ENCODE measurements around the gene RDH14.

RDH14 gene

DNA sequence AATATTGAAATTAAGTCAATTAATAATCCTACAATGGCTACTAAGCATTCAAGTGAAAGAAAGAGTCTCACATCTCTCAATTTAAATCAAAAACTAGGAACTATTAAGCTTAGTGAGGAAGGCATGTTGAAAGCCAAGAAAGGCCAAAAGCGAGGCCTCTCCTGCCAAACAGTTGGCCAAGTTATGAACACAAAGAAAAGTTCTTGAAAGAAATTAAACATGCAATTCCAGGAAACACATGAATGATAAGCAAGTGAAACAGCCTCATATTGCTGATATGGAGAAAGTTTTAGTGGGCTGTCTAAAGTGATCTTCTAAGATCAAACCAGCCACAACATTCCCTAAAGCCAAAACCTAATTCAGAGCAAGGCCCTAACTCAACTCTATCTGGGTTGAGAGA, 11.8 kb downstream of the RDH14 start:
- TF ChIP-seq, protein P1, sequence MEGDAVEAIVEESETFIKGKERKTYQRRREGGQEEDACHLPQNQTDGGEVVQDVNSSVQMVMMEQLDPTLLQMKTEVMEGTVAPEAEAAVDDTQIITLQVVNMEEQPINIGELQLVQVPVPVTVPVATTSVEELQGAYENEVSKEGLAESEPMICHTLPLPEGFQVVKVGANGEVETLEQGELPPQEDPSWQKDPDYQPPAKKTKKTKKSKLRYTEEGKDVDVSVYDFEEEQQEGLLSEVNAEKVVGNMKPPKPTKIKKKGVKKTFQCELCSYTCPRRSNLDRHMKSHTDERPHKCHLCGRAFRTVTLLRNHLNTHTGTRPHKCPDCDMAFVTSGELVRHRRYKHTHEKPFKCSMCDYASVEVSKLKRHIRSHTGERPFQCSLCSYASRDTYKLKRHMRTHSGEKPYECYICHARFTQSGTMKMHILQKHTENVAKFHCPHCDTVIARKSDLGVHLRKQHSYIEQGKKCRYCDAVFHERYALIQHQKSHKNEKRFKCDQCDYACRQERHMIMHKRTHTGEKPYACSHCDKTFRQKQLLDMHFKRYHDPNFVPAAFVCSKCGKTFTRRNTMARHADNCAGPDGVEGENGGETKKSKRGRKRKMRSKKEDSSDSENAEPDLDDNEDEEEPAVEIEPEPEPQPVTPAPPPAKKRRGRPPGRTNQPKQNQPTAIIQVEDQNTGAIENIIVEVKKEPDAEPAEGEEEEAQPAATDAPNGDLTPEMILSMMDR (IDR thresholded peaks at IDR 0.05) = no peak
- H3K4me1 ChIP-seq (ENCODE audit: control insufficient read depth in 1 of 2, insufficient read depth in 1 of 2, low read depth in 1 of 2, low read length in 1 of 2) = peaks cover 0 to 4% of the 10 kb centered on the region in 2 experiments
- no peaks in the 10 kb centered on the region for H3K9me3 ChIP-seq
- H3K36me3 ChIP-seq = no peaks in the 10 kb centered on the region
- H3K27ac ChIP-seq = no peak overlapping the region
- H3K4me3 ChIP-seq (ENCODE audit: low read depth in 1 of 2, low read length in 1 of 2) = no peak overlapping the region
- no peaks in the 10 kb centered on the region for H3K27me3 ChIP-seq

DNA sequence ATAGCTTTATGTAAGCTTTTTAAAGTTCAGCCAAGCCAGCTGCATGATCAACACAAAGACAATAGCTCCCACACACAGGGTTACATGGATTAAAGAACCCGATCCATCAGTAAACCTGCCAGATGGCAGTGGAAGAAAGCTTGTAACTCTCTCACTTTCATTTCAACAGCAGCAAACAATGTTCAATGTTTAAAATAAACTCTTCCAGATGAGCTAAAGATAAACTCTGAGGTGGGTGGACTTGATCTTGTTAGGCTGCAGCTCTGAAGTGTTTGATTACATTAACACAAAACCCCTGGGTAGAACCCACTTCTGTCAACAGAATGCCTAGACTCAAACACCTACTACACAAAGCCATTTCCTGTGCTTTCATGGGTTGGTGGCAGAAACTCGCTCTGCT, 13.9 kb downstream of the RDH14 start:
- no peaks in the 10 kb centered on the region for H3K36me3 ChIP-seq
- TF ChIP-seq, protein P1 (IDR thresholded peaks at IDR 0.05) = no peak
- no peak overlapping the region for H3K4me3 ChIP-seq (ENCODE audit: low read depth in 1 of 2, low read length in 1 of 2)
- no peaks in the 10 kb centered on the region for H3K27me3 ChIP-seq
- H3K9me3 ChIP-seq = no peaks in the 10 kb centered on the region
- no peak overlapping the region for H3K27ac ChIP-seq
- no peaks in the 10 kb centered on the region for H3K4me1 ChIP-seq (ENCODE audit: control insufficient read depth in 1 of 2, insufficient read depth in 1 of 2, low read depth in 1 of 2, low read length in 1 of 2)

DNA sequence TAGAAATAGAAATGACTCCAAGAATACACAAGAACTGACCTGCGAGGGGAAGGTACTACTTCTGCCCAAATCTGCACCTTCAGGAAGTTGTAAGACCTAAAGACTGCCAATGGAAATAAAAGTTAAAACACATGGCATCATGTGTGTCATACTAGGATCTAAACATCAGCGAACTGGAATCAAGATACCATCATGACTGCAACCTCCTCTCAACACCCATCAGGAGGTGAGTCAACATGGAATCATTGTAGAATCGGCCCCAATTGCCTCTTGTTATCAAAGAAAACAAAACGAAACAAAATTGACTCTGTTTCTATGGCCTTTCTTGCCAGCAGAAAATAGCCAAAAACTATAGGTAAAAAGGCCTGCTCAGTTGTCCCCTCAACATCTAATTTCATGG, 15.1 kb downstream of the RDH14 start:
- Histone ChIP-seq H3K36me3 (no peaks in the 10 kb centered on the region), H3K9me3 (no peaks in the 10 kb centered on the region), H3K4me3 (ENCODE audit: low read depth in 1 of 2, low read length in 1 of 2) (no peak overlapping the region), H3K4me1 (ENCODE audit: control insufficient read depth in 1 of 2, insufficient read depth in 1 of 2, low read depth in 1 of 2, low read length in 1 of 2) (no peaks in the 10 kb centered on the region), H3K27me3 (no peaks in the 10 kb centered on the region), H3K27ac (no peak overlapping the region)
- TF ChIP-seq, protein P1 (IDR thresholded peaks at IDR 0.05) = no peak

DNA sequence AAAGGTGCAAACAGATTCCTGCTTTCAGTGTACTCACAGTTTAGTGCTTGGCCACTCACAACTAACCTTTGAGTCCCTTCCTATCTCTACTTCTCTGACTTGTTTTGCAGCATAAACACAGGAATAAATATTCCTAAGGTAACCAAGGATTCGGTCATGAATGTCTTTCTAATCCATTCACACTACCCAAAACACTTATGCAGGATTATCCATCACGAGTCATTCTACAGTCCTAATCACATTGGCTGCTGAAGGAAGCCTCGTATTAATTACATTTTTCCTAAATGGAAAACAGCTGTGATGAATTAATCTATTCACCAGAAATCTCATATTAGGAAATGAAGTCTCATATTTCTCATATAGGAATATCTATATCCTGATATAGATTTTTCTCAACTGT, 16.3 kb downstream of the RDH14 start:
- H3K27ac ChIP-seq = no peak overlapping the region
- no peaks in the 10 kb centered on the region for H3K9me3 ChIP-seq
- H3K4me3 ChIP-seq (ENCODE audit: low read depth in 1 of 2, low read length in 1 of 2) = no peak overlapping the region
- no peaks in the 10 kb centered on the region for H3K4me1 ChIP-seq (ENCODE audit: control insufficient read depth in 1 of 2, insufficient read depth in 1 of 2, low read depth in 1 of 2, low read length in 1 of 2)
- no peaks in the 10 kb centered on the region for H3K27me3 ChIP-seq
- TF ChIP-seq, protein P1 (IDR thresholded peaks at IDR 0.05) = no peak
- no peaks in the 10 kb centered on the region for H3K36me3 ChIP-seq

DNA sequence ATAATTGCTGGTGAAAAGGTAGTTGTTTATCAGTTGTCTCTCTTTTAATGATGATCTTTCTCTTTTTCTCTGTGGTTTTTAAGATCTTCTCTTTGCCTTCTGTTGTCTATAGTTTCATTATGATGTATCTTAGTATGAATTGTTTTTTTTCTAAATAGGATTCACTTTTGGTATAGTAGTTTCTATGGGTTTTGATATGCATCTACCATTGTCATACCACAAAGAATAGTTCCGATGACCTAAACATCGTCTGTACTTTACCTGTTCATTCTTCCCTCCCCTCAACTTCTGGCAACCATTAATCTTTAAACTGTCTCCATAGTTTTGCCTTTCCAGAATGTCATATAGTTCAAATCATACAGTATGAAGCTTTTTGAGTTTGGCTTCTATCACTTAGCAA, 19.6 kb downstream of the RDH14 start:
- TF ChIP-seq, protein P1 (IDR thresholded peaks at IDR 0.05) = no peak

DNA sequence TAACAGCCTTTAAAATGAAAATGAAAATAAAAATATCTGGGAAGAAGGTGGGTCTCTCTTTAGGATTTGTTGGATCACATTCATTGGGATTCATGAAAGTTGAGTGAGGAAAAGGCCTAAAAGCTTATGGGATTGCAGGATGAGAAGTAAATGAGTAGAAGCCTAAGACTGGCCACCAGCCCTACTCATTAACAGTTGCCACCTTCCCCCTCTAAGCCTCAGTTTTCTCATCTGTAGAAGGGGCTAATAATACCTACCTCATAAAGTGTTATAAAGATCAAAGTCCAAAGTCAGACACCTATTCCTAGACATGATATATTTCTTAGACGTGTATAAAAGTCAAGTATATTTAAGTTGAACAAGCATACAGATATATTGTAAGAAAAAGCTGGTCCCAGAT, 23.8 kb downstream of the RDH14 start:
- Histone ChIP-seq H3K4me3 (ENCODE audit: low read depth in 1 of 2, low read length in 1 of 2) (no peak overlapping the region), H3K4me1 (ENCODE audit: control insufficient read depth in 1 of 2, insufficient read depth in 1 of 2, low read depth in 1 of 2, low read length in 1 of 2) (no peaks in the 10 kb centered on the region), H3K27me3 (no peaks in the 10 kb centered on the region), H3K9me3 (no peaks in the 10 kb centered on the region), H3K36me3 (no peaks in the 10 kb centered on the region), H3K27ac (no peak overlapping the region)
- TF ChIP-seq, protein P1 (IDR thresholded peaks at IDR 0.05) = no peak

More for the DNA sequence above, 19.6 kb downstream of the RDH14 start:
- no peak overlapping the region for H3K27ac ChIP-seq
- H3K4me1 ChIP-seq (ENCODE audit: control insufficient read depth in 1 of 2, insufficient read depth in 1 of 2, low read depth in 1 of 2, low read length in 1 of 2) = no peaks in the 10 kb centered on the region
- H3K9me3 ChIP-seq = no peaks in the 10 kb centered on the region
- no peaks in the 10 kb centered on the region for H3K36me3 ChIP-seq
- H3K4me3 ChIP-seq (ENCODE audit: low read depth in 1 of 2, low read length in 1 of 2) = no peak overlapping the region
- no peaks in the 10 kb centered on the region for H3K27me3 ChIP-seq

All from neutrophil (primary cell).